HEK293T (cell line): ENCODE measurements around the gene ZNF594.

Experiments
- ARNT ChIP-seq: fragments of 450-650 bp; IDR thresholded peaks from 2 replicates; pipeline ENCODE4 v1.6.1; 2017; ENCODE audit warnings: mild to moderate bottlenecking
- L3MBTL2 ChIP-seq: fragments of 450-650 bp; conservative IDR thresholded peaks from 2 replicates; pipeline ENCODE4 v1.6.1; 2016; ENCODE audit warnings: mild to moderate bottlenecking
- LEF1 ChIP-seq: fragments of 450-650 bp; IDR thresholded peaks from 2 replicates; pipeline ENCODE4 v1.6.1; 2017; ENCODE audit warnings: mild to moderate bottlenecking, borderline replicate concordance
- SP1 ChIP-seq: fragments of 450-650 bp; IDR thresholded peaks from 2 replicates; pipeline ENCODE4 v1.6.1; 2017

- no peak for TF ChIP-seq ARNT
- TF ChIP-seq L3MBTL2, result no peak
- TF ChIP-seq SP1, result no peak
- TF ChIP-seq LEF1, result no peak
Measured at GRCh38 chr17:5182597-5183409, 8.9 kb downstream of the ZNF594 start.
